Renal cortical epithelial cell (primary cell): Measurements from ENCODE around the gene RD3L. TPM values are rescaled to one million over a fixed set of nuclear protein-coding genes. Genes with fewer than 3 reads are reported as not detected.
"Not testable (repeated sequence)": the region's sequence is repeated elsewhere in the genome, so short reads cannot be mapped to it uniquely, and the experiment has no call there.

Experiments
- DNase-seq: peaks from one replicate; pipeline ENCODE4 v3.0.0-alpha.2; 2011; ENCODE audit warnings: low read depth
- total RNA-seq: library from RNA; depleted of rRNA; stranded (reverse); fragments of >200 nt; gene quantifications from 2 replicates; pipeline ENCODE4 v1.2.3, GENCODE V29; 2014

Gene RD3L
- total RNA-seq, 1 donor from 2014 or later, result not detected

DNA sequence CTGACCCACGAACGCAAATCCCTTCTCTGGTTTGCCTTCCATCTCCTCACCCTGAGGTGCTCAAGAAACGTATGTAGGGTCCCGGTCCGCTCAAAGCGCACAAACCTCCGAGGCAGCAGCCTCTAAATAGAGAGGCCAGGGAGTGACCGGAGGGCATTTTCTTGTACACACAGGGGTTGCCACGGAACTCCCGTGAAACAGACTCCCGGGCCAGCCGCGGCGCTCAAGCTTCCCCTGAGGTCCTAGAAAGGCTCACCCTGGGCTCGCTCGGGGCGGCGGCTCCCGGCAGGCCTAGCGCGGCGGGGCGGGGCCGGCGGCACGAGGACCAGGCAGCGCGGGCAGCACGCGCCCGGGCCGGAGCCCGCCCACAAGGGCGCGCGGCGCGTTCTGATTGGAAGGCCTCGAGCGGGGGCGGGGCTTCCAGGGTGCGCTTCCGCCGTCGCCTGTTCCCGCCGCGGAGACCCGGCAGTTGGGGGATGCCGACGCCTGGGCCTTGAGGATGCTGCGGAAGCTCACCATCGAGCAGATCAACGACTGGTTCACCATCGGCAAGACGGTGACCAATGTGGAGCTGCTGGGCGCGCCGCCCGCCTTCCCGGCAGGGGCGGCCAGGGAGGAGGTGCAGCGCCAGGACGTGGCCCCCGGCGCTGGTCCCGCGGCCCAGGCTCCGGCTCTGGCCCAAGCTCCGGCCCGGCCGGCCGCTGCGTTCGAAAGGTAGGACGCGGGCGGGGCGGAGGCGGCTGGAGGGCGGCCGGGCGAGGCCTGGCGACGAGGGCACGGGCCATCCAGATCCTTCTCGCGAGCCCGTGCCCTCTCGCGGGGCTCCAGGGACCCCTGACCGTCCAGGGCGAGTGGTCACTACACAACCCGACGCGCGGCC is 14.1 kb downstream of the RD3L start, which contains the start of gene TDRD9:
Gene TDRD9, plus strand, starts transcription at position 446 of the 880 bp plus-strand sequence. Its CDS starts 54 bp downstream, at position 500.
- DNase-seq, result no peak

DNA sequence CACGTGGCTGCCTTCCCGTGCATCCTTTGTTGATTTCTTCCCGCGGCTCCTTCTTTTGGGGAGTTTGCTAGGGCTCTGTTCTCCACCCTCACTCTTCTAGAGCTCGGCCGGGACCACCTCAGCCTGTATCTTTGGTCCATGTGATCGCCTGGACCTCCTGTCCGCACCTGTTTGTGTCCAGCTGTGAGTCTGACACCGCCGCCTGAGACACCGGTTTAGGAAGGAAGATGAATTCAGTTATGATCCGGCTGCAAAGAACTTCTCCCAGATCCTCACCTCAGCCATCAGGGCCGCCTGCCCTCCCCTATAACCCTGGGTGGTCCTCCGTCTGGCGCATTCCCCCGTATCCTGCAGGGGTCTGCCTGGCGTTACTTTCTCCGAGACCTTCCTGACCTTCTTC is 14.8 kb downstream of the RD3L start:
- no peak for DNase-seq

- DNase-seq, result no peak
These were observed 17.0 kb downstream of the RD3L start for GRCh38 chr14:103925316-103925715.

- no peak for DNase-seq
These were observed 18.5 kb downstream of the RD3L start for GRCh38 chr14:103923863-103924262.

- DNase-seq, result not testable (repeated sequence)
These were observed 20.5 kb downstream of the RD3L start for GRCh38 chr14:103921855-103922200.

DNA sequence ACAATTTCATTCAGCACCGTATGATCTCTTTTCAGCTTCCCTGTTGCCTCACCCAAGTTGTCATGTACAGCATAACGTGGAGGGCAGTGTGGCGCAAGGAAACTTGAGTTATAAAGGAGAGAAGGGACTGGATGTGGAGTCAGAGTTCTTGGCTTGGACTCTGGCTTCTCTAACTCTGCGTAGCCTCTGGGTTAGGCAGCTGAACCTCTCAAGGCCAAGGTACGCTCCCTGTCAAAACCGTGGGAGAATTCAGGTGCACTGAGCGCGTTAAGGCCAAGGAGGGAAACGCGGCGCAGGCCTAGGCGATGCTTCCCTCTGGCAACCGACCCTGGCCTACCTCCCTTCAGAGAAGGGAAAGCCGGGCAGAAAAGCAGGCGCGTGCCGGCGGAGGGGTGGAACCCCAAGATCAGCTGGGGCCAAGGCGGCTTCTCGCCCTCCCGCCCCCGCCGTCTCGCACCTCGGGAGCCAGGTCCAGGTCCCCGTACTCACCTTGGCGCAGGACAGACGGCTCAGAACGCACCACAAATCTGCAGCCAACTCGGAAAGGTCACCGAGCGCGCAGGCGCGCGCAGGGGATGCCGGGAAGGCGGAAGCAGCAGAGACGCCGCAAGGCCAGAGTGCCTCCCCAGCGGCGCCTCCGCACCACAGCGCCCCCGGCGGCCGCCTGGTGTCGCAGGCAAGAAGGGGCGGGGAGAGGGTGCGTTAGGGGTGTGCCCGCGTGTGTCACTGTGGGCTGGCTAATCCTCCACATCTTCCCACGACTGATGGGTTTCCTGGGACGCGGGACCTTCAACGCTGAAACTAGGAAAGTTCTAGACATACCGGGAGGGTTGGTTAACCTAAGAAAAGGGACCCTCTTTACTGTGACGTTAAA is 21.1 kb downstream of the RD3L start:
- DNase-seq, result peak; percentile 80

DNA sequence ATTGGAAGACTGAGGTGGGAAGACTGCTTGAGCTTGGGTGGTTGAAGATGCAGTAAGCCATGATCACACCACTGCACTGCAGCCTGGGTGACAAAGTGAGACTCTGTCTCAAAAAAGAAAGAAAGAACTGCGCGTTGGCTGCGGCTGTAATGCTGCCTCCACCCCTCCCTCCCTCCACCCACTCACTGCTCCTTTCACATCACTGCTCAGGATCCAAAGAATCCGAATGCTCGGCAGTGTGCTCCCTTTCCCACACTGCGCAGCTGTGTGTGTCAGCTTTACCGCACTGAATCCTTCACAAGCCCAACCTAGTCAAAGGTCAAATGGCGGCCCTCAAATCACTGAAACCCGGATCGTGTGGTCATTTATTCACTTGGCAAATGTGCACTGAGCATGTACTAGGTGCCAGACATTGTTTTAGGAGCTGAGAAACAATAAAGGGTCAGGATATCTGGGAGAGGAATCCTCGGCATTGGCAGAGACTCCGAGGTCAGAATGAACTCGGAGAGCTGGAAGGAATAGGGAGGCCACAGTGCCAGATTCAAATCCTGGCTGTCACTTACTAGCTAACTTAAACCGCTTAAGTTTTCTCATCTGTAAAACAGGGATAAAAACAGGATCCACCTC is 25.6 kb downstream of the RD3L start:
- no peak for DNase-seq

- DNase-seq, result no peak
These were observed 26.7 kb downstream of the RD3L start for GRCh38 chr14:103915616-103916015.

DNA sequence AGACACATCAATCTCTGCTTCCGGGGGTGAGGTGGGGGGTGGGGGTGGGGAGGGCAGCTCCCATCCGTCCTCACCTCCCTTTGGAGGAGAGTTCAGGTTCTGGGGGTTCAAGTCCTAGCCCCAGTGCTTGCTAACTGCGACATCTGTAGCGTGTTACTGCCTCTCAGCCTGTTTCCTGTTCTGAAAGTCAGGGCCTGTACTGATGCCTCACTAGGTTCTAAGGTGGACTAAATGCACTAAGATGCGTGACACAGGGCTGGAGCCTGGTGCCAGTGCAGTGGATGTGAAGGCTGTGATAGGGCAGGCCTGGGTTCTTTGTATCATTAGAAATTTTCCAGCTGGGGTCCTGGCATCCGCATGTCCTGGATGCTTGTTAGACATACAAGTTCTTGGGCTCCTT is 31.3 kb downstream of the RD3L start:
- DNase-seq, result no peak

GRCh38 chr14:103910262-103910935 is 31.9 kb downstream of the RD3L start:
- DNase-seq, result peak; percentile 94

DNA sequence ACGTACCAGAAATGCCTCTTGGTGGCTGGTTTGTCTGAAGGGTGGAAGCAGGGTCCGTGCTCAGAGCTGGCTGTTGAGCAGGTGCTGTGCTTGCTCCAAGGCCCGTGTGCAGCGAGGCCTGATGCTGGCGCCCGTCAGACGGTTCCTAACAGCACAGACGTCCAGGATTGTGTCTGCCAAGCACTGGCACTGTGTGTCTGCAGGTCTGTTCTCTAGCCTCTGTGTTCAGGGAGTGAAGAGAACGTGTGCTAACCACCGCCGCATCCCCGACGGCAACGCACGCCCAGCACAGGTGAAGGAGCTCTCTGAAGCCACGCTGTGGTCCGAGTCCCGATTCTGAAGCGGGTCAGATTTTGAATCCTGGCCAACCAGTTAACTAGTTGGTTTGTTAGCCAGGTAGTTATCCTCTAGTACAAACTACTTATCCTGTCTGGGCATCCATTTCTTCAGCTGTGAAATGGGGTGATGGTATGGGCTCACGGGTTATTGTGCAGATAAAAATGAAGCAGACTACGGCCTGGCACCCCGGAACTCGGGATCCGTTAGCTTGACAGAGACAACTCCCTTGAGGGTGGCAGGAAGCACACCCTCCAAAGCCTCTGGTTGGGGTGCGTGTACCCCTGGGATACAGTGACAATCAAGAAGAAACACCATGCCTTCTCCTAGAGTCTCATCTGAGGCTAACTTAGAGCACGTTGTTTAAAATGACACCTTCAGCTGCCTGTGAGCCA is 32.6 kb downstream of the RD3L start:
- DNase-seq, result no peak

- DNase-seq, result peak; percentile 57
These were observed 33.7 kb downstream of the RD3L start for GRCh38 chr14:103908580-103908979.

DNA sequence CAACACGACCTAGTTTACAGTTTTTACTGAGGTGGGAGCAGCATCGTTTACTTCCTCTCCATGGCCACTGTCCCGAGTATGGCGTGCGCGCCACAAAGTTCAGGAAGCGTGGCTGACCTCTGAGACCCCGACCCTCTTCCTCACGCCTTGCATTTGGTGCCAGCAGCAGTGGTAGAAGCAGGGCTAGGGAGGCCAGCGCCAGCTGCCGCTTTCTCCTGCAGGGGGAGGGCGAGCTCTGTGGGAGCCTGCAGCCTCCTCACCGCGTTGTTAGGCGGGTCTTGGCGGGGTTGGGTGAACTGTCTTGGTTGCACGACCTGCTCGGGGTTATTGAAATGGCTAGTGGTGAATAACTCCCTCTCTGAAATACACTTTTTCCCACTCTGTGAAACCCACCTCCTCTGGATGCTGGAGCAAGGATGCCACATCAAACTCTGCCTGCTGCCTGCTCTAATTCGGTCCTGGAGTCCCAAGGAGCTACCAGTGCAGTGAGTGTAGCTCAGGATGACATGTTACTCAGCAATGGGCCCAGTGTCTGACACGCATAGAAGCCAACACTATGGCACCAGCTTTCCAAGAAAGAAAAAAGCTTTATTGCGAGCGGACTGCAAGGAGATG is 36.4 kb downstream of the RD3L start:
- no peak for DNase-seq

DNA sequence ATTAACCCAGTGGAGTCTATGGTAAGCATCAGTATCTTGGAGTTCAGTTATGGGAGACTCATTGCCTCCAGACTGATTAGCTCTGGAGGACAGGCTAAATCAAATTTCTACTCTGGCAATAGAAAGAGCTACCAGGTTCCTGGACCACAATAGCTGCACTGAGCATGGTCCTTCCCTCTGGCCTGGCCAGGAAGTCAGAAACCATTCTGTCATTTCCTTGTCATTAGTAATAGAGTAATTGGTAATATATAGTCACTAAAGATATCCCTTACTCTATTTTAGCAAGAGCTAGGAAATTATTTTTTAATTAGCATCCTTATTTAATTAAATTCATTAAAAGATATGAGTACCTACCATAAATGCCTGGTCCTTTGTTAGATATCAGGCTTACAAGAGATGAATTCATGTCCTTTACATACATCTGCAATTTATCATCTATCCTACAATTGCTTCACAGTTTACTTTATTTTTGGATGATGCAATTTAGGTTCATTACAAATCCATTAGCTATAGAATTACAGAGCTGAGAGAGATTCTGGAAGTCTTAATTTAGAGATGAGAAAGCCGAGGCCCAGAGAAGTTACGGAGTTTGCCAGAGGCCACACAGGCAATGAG is 37.7 kb downstream of the RD3L start:
- DNase-seq, result no peak

GRCh38 chr14:103899833-103900232 is 42.5 kb downstream of the RD3L start:
- no peak for DNase-seq

- DNase-seq, result no peak
These were observed 43.0 kb downstream of the RD3L start for GRCh38 chr14:103899316-103899715.

DNA sequence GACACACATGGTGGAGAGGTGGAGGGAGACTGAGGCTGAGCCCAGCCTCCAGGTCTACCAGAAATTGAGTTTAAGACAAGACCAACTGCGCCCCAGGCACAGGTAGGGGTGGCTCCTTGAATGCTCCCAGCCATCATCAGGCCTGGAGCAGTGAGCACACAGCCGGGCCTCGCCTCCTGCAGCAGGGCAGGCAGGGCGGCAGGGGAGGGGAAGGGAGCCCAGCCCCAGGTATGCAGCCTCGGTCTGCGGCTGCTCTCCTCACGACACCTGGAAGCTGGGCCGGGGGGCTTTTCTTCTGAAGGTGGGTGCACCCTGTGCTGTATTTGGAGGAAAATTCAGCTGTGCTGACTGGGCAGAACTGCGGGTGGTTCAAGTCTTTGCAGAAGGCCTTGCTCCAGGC is 43.6 kb downstream of the RD3L start:
- no peak for DNase-seq

- DNase-seq, result no peak
These were observed 44.1 kb downstream of the RD3L start for GRCh38 chr14:103898204-103898603.

DNA sequence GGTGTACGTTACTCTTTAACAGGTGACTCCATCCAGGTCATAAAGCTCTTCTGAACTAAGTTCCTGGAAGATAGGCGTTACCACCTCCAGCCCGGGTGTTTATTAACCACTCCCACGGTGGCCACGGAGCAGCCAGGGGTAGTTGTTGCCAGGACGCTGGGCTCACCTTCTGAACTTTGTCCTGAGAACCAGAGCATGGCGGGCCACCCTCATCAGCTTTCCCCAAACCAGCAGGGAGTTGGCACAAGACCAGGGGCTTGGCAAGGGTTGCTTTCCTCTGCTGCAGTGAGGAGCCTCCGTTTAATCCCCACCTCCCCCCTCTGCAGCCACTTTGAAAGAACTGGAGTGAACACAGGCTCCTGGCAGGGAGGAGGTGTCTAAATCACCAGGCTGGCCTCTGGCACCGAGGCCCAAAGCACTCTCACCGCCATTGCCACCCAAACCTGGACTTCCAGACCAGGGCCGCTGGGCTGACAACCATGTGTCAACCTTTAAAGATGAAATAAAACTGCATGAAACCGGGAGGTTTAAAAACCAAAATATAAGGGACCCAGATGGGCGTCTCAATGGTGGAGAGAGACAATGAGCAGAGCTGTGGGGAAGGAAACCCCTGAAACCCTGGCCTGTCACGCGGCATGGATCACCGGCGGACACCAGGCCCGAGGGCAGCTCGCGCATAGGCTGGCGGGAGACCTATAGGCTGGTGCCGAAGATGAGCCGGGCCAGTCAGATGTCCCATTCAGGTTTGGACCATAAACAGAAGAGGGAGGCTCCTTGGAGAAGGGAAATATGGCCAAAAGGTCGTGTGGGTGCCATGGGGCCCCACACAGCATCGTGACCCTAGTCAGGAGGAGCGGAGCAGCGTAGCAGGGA is 45.0 kb downstream of the RD3L start:
- DNase-seq, result peak; percentile 96
